GM21723 (cell line): Measurements from ENCODE around the gene ZNF462.
A peak's percentile ranks its signal among the peaks of the same experiment; 100 is the strongest.

Source experiments
- ATAC-seq: cut with Tn5 transposase; IDR thresholded peaks from one replicate; pipeline ENCODE4 v1.9.1; 2021; ENCODE audit warnings: mild to moderate bottlenecking, moderate library complexity; ENCODE audit not compliant: unreplicated experiment

ZNF462 gene

GRCh38 chr9:106956971-106957370 lies 94.0 kb downstream of the ZNF462 start:
- no peak for ATAC-seq

DNA sequence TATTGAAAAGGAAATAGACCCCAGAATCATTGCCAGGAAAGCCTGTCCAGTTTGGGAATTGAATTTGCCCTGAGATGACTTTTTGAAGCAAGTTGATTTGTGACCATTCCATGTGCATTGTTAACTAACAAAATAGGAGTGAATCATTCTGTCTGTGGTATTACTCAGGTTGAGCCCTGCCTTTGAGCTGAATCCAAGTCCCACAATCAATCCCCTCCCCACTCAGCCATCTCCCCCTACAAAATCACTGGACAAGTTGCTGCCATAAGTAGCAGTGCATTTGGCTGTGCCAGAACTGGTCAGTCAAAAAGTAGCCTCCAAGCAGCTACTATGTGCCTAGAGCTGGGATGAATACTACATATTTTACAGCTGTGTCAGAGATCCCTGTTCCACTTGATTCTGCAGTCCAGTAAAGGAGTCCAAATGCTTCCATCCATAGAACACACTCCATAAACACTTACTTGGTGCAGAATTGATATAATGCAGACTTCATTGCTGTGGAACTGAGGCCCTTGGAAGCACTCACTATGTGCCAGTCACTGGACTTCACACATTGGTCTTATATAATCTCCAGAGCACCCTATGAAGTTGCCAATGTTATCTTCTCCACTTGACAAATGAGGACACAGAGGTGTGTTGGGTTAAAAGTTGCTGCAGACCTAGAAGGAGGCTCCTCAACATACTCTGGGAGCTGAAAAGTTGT lies 96.1 kb downstream of the ZNF462 start:
- ATAC-seq, result no peak

DNA sequence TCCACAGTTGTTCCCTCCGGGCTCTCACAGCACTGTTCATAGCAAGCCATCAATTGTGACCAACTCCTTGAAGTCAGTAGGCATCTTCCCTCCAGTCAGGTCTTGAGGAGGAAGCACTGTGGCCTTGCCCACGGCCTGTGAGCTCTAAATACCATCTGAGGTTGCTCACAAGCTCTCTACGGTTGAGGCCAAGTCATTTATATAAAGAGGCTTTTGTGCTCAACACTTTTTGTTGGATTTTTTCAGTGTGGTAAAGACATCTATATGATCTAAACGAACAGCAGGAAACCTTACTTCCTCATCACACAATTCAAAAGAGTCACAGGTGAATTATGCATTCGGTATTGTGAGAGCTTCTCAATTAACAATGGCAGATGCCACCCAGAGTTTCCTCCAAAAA lies 97.3 kb downstream of the ZNF462 start:
- ATAC-seq, result no peak

DNA sequence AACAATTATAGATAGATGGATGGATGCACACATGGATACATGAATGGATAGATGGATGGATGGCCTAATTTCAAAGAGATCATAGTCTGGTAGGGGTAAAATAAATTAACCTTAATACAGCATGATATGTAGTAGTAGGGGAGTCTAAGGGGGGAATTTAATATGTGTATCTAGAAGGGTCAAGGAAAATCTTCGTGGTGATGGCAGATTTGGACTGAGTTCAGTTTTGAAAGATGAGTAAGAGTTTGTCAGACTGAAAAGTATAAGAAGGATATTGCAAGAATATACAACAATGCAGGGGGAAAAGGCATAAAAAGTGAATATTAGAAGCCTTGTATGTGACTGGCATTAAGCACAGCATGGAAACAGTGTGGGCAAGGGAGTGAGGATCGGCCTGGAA lies 98.7 kb downstream of the ZNF462 start:
- no peak for ATAC-seq

- no peak for ATAC-seq
Measured at GRCh38 chr9:106962122-106962521, 99.2 kb downstream of the ZNF462 start.

DNA sequence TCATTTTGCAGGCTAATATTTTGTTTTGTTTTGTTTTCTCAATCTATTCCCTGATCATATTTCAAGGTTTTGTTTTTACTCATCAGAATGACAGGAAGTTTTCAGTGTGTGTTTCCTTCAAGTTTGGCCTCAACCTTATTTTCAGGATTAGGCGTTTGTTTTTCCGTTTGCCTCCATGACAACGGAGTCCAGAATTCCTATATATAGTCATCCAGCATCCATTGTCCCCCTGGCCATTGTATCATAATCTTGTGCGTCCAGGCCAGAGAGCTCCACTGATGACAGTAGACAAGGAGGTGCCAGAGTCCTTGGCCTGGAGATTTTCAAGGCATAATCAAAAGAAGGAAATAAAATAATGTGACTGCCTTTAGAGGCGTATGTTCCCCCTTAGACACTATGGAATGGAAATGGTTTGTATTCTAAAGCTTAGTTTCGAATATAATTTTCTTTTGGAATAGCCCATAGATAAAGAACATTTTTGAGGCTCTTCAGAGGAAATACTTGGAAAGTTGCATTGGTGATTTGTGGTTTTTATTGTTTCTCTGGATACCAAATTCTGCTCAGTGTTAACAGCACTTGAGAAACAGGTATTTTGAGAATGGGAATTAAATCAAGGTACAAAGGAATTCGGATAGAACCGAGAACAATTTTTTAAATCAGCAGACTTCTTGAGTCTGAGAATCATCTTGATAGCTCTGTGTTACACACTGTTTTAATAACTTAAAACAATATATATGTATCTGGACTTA lies 99.8 kb downstream of the ZNF462 start:
- ATAC-seq, result no peak

DNA sequence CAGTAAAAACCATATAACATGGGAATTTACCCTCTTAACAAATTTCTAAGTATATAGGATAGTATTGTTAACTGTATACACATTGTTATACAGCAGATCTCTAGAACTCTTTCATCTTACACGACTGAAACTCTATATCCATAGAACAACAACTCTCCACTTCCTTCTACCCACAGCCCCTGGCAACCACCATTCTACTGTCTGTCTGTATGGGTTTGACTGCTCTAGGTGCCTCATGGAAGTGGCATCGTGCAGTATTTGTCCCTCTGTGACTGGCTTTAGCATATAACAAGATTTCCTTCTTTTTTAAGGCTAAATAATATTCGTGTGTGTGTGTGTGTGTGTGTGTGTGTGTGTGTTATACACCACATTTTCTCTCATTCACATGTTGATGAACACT lies 100.7 kb downstream of the ZNF462 start:
- ATAC-seq, result no peak

DNA sequence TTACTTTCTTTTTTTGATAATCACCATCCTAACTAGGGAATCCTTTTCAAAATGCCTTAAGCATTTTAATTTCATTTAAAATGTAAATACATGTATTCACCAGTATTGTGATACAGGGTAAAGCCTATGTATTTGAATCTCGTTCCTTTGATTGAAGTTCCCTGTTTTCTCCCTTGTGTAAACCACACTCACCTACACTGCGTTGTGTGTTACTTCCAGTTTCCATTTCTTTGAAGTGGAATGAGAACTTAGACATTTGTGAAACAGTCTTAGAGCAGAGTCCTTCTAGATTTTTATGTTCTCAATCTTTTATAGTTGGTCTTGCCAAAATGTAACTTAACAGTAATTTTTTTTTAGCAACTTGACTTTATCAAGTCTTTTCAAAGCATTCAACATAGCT lies 101.4 kb downstream of the ZNF462 start:
- ATAC-seq, result no peak

GRCh38 chr9:106964822-106965525 lies 102.0 kb downstream of the ZNF462 start:
- ATAC-seq, result no peak

GRCh38 chr9:106966481-106966880 lies 103.5 kb downstream of the ZNF462 start:
- no peak for ATAC-seq

DNA sequence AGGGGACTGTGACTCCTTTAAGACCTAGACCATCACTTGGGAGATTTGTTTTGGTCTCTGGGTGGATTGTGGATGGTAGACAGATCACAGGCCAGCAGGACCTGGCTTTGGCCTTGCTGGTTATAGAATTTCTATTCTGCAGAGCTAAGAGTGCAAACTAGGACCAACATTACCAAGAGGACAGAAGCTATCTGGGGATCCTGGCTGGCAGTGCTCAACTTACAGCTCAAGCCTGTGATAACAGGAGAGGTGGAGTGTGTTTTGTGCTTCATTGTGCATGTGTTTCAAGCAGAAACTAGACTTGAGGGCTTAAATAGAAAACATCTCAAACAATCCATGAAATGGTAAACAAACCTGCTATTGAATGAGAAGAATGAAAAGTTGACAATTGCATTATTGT lies 106.7 kb downstream of the ZNF462 start:
- ATAC-seq, result no peak

DNA sequence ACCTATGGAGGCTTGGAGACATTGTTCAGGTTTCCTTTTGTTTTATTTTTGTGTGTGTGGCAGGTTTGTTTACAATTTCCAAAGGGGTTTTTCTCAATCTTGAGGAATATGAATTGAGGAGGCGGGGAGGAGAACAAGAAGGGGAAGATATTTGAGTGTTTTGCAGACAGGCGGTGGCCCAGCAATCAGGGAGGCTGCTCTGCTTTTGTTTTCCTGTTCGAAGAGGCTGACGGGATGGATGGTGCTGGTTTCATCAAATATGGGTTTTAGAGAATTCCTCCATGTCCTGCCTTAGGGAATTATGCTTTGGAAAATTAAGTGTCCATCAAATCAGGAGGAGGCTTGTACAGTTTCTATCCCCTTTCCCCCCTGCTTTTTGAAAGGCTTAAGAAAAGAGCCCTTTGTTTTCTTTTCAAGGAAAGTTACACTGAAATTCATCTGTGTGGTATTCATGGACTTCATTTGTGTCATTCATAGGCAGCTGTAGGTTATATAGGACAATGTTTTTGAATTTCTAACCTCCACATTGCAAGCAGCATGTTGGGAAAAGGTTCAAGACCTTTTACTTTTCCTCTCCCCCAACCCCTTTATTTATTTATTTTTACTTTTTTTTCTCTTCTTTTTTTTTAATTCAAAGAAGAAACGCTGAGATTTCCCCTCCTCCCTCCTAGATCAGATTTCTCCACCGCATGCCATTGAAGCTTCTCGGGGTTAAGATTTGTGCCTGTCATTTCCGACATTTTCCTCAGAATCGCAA lies 107.4 kb downstream of the ZNF462 start:
- ATAC-seq, result no peak

- ATAC-seq, result no peak
Measured at GRCh38 chr9:106970976-106971457, 108.1 kb downstream of the ZNF462 start.

GRCh38 chr9:106972082-106972481 lies 109.1 kb downstream of the ZNF462 start:
- ATAC-seq, result no peak

DNA sequence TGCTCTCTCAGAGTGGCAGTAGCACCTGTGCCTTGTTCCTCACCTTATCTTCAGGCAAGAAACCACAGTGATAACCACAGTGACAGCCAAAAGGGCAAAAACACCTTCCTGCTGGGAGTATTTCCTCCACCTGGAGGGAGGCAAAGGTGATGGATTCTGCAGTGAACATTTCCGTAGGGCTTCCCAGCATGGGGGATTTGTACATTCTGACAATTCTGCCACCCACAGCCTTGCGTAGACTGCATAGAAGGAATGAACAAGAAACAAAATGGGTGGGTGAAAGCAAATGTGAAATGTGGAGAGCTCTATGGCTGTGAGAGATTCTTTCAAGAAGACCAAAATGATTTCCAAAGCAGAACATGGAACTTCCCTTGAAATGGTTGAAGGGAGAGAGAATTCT lies 111.4 kb downstream of the ZNF462 start:
- ATAC-seq, result no peak

DNA sequence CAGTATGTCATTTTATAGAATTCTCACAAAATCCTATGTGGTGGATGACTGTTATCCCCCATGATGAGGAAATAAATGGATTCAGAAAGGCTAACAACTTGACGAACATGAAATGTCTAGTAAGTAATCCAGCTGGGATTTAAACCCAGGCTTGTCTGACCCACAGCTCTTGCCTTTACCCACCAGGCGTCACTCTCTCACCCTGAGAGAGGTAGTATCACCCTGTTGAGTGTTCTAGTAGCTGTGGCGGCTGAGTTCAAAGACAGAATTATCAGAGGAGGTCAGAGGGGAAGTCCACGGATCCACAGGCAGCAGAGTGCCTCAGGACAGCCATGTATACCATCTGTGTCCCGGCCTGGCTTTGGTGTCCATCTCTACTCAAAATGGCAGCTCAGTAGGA lies 113.8 kb downstream of the ZNF462 start:
- no peak for ATAC-seq

GRCh38 chr9:106980551-106981101 lies 117.7 kb downstream of the ZNF462 start:
- ATAC-seq, result no peak

GRCh38 chr9:106981396-106982287 lies 118.7 kb downstream of the ZNF462 start:
- ATAC-seq, result peak; percentile 69

DNA sequence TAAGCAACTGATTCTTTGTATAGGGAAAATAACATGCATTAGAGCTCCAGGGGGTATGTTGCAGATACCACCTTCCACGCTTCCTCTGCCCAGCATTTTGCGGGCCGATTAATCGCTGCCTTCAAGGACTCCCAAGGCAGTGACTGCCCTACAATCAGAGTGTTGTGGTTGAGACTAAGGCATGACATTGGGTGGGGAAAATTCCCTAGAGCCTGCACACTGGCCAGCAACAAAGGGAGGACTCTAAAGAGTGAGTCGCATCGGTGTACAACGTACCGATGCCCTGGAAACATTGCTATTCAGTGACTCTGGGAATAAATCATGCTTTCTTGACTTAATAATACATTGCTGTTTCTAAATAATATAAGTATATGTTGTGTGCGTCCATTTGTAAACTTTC lies 119.7 kb downstream of the ZNF462 start:
- ATAC-seq, result no peak

GRCh38 chr9:106983346-106983745 lies 120.4 kb downstream of the ZNF462 start:
- ATAC-seq, result no peak
